ENCODE measurements around the gene KRABD2.

The KRABD2 gene

GRCh38 chr17:8360751-8361150 is 15.8 kb downstream of the KRABD2 start:
- H3K4me3 ChIP-seq: no peak overlapping the region
- TF ChIP-seq POLR2A (IDR thresholded peaks at IDR 0.05) (no peak), CTCF (IDR thresholded peaks at IDR 0.05) (no peak), EP300 (IDR thresholded peaks at IDR 0.05) (no peak)
- H3K9me3 ChIP-seq: no peaks in the 10 kb centered on the region
- no peaks in the 10 kb centered on the region for H3K4me1 ChIP-seq (ENCODE audit: insufficient read depth)
- 7 to 15% (median 8%) methylated on average over 3 of the region's 3 CpGs for WGBS, 3 donors
- H3K27me3 ChIP-seq: no peaks in the 10 kb centered on the region
- no peak for DNase-seq
- no peak overlapping the region for H3K27ac ChIP-seq
- H3K36me3 ChIP-seq: no peaks in the 10 kb centered on the region
- intact Hi-C loops (cut with DNase I): no loop called here

- TF ChIP-seq POLR2A (IDR thresholded peaks at IDR 0.05): no peak
- no peak for TF ChIP-seq EP300 (IDR thresholded peaks at IDR 0.05)
- TF ChIP-seq CTCF (IDR thresholded peaks at IDR 0.05): no peak
- 29 to 36% (median 35%) methylated on average over 3 of the region's 3 CpGs for WGBS, 3 donors
- Histone ChIP-seq H3K4me3 (no peak overlapping the region), H3K9me3 (no peaks in the 10 kb centered on the region), H3K27ac (no peak overlapping the region), H3K27me3 (no peaks in the 10 kb centered on the region), H3K4me1 (ENCODE audit: insufficient read depth) (no peaks in the 10 kb centered on the region), H3K36me3 (no peaks in the 10 kb centered on the region)
- no peak for DNase-seq
- intact Hi-C loops (cut with DNase I): no loop called here
These were observed 16.2 kb downstream of the KRABD2 start for GRCh38 chr17:8360260-8360659.

- Histone ChIP-seq H3K36me3 (no peaks in the 10 kb centered on the region), H3K4me1 (ENCODE audit: insufficient read depth) (no peaks in the 10 kb centered on the region), H3K9me3 (no peaks in the 10 kb centered on the region), H3K4me3 (no peak overlapping the region), H3K27me3 (no peaks in the 10 kb centered on the region), H3K27ac (no peak overlapping the region)
- TF ChIP-seq CTCF (IDR thresholded peaks at IDR 0.05): no peak
- no peak for TF ChIP-seq POLR2A (IDR thresholded peaks at IDR 0.05)
- TF ChIP-seq EP300 (IDR thresholded peaks at IDR 0.05): no peak
- intact Hi-C loops (cut with DNase I): no loop called here
- no peak for DNase-seq
- 45 to 49% (median 49%) methylated on average over 5 of the region's 5 CpGs for WGBS, 3 donors
These were observed 16.7 kb downstream of the KRABD2 start for GRCh38 chr17:8359769-8360168.

- no peaks in the 10 kb centered on the region for H3K27me3 ChIP-seq
- TF ChIP-seq POLR2A (IDR thresholded peaks at IDR 0.05): no peak
- 93 to 98% (median 93%) methylated on average over 3 of the region's 3 CpGs for WGBS, 3 donors
These were observed 18.6 kb downstream of the KRABD2 start for GRCh38 chr17:8357910-8358309.

GRCh38 chr17:8354236-8354635 is 22.3 kb downstream of the KRABD2 start:
- TF ChIP-seq POLR2A (IDR thresholded peaks at IDR 0.05) (no peak), CTCF (IDR thresholded peaks at IDR 0.05) (no peak), EP300 (IDR thresholded peaks at IDR 0.05) (no peak)
- Histone ChIP-seq H3K36me3 (no peaks in the 10 kb centered on the region), H3K4me1 (ENCODE audit: insufficient read depth) (no peaks in the 10 kb centered on the region), H3K9me3 (no peaks in the 10 kb centered on the region), H3K4me3 (no peak overlapping the region), H3K27ac (no peak overlapping the region), H3K27me3 (no peaks in the 10 kb centered on the region)
- DNase-seq: no peak
- WGBS, 3 donors: 72 to 75% (median 73%) methylated on average over 8 of the region's 8 CpGs
- intact Hi-C loops (cut with DNase I): no loop called here

More at GRCh38 chr17:8357910-8358309, 18.6 kb downstream of the KRABD2 start:
- no peaks in the 10 kb centered on the region for H3K9me3 ChIP-seq
- no peaks in the 10 kb centered on the region for H3K36me3 ChIP-seq
- no peak overlapping the region for H3K27ac ChIP-seq
- H3K4me1 ChIP-seq (ENCODE audit: insufficient read depth): no peaks in the 10 kb centered on the region
- no peak overlapping the region for H3K4me3 ChIP-seq
- intact Hi-C loops (cut with DNase I): no loop called here
- DNase-seq: no peak

Measured in ovary (tissue), 7 donors.